Activated CD4-positive, alpha-beta T cell treated with anti-CD3 and anti-CD28 coated beads, Interleukin-10, Interleukin-2, amounts not matched to agents 100 ng/mL and 50 ng/mL, durations not matched to agents 16 hours and 8 hours (primary cell): ENCODE data around the gene DENND5B.
"Not testable (repeated sequence)": the region's sequence is repeated elsewhere in the genome, so short reads cannot be mapped to it uniquely, and the experiment has no call there.

Experiments used
- DNase-seq: peaks from one replicate; pipeline ENCODE4 v3.0.0-alpha.2; 2020

Gene DENND5B

DNA sequence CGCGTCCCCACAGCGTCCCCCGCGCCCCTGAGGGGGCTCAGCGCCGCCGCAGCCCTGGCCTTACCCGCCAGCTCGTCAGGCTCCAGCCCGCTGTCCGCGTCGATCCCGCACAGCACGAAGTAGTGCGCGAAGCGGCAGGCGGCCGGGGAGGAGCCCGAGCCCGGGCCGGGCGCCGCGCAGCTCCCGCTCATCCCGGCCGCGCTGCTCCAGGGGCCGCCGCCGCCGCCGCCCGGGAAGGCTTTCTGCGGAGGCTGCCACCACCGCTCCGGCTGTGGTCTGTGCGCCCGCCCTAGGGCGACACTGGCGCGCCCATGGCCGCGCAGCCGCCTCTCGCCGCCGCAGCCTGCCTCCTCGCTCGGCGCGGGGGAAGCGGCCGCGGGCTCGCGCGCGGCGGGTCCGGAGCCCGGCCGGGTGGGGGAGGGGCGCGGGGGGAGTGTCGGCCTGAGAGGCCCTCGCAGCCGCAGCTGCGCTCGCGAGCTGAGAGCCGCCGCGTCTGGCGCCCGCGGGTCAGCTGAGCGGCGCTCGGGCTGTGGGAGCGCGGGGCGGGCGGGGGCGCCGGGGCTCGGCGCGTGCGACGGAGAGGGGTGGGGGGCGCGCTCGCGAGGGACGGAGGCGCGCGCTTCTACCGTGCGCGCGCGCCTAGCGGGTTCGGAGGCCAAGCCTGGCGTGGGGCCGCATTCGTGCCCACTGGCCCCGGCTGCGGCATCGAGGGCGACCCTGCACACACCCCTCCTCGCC lies at the start of gene DENND5B:
Gene DENND5B (minus strand): TSS at position 495 of the 738 bp plus-strand sequence. CDS start 304 bp downstream, at position 191.
- DNase-seq = peak; percentile 26

DNA sequence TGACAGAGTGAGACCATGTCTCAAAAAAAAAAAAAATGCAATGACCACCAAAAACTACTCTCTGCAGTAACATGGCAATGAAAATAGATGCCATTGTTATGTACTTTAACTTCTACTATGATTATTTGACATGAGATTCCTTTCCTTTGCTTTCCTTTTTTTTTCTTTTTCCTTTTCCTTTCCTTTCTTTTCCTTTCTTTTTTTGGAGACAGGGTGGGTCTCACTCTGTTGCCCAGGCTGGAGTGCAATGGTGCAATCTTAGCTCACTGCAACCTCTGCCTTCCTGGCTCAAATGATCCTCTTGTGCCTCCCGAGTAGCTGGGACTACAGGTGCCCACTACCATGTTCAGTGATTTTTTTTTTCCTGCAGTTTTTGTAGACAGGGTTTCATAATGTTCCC lies 43.7 kb upstream of the DENND5B start:
- DNase-seq = no peak

DNA sequence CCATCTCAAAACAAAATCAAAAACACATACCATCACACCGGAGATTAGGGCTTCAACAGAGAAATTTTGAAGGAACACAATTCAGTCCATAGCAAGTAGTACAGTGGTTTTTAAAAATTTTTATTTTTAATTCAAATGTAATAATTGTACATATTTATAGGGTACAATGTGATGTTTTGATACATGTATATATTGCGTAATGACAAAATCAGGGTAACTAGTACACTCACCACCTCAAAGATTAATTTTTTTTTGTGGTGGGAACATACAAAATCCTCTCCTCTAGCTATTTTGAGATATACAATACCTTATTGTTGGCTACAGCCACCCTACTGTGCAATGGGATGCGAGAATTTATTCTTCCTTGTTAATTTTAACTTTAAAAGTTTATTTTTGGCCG lies 42.5 kb upstream of the DENND5B start:
- DNase-seq = no peak

DNA sequence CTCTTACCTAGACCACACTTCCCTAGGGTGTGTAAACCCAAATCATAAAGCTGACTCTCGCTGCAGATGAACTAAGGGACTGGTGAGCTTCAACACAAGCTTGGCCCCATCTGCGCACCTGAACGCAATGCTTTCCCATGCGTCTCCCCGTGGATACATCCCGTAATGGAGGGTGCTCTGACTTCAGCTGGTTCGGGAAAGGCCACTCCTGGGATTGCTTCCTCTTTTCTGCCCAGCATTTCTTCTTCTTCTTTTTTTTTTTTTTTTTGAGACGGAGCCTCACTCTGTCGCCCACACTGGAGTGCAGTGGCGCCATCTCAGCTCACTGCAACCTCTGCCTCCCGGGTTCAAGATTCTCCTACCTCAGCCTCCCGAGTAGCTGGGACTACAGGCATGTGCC lies 40.9 kb upstream of the DENND5B start:
- no peak for DNase-seq

DNA sequence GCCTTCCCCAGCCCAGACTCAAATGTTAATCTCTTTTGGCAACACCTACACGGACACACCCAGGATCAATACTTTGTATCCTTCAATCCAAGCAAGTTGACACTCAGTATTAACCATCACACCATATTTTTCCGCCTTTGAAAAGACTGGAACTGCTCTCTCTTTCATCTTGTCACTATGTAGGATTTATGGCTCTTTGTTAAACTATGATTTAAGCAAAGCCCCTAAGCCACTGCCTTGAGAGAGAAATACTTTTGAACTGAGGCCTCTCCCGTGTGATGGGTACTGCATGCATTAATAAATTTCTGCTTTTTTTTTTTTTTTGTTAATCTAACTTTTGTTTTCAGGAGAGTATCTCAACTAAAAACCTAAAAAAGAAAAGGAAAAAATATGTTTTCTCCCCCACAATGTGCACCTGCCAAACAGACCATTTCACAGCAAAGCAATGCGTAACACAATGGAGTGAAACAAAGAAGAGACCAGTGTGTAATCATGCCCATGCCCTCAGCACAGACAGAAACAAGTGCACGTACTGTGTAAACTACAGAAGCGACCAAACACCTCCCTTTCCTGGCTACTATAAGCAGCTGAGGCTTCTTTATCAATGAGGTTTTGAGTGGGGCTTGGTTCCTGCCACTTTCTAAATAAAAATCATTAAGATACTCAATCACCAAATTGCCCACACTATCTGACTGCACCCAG lies 40.2 kb upstream of the DENND5B start:
- no peak for DNase-seq

DNA sequence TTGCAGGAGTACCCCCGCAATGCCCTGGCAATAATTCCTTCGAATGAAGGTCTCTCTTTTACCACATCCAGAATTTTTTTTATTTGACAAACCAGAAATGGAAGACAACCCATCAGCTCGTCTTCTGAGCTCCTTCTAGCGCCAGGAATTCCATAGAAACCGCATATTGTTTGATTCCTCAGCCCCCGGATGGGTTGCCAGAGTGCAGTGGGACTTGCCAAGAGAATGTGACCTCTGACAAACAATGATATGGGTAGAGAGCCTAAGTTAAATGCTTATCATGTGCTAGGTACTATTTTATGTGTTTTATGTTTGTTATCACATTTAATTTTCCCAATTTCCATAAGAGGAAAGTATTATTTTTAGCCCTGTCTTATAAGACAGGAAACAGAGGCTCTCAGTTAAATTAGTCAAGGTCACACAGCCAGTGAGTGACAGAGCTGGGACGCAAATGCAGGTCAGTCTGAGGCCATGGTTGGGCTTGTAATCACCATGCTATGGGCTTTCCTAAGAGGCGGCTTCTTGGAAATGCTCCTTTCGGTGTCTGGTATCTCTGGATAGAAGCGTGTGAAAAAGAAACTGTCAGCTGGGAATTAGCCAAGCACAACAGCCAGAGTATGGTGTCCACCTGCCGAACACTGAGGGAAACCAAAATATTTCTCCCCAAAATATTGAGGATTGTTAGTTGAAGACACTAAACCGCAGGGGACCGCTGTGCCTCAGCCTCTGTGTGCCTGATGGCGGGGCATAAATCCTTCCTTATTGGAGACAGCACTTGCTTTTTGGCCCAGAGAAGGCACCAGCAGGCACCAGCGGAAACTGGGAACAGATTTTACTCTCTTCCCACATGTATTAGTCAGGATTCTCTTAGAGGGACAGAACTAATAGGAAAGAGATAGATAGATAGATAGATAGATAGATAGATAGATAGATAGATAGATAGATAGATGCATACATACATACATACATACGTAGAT lies 39.1 kb upstream of the DENND5B start:
- DNase-seq = no peak

DNA sequence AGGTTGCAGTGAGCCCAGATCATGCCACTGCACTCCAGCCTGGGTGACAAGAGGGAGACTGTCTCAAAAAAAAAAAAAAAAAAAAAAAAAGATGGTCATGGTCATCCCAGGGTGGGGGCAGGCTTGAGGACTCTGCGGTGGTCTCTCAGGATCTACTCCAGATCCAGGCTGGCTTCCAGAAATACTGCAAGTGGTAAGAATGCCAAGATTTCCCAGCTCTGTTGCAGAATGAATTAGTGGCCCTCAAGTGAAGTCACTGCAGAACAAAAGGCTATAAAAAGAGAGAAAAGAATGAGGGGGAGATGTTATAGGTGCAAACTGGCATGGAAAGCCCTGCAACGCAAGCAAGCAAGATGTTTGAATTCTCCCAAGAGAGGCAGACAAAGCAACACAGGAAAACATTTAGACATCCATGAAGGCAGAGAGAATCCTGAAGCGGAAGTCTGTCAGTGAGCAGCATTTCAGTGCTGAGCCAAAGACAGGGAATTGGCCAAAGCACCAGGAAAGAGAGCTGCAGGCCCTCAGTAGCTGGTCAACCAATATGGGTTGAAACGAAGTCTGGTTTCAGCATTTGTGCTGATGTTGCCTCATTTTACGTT lies 36.6 kb upstream of the DENND5B start:
- DNase-seq = no peak

DNA sequence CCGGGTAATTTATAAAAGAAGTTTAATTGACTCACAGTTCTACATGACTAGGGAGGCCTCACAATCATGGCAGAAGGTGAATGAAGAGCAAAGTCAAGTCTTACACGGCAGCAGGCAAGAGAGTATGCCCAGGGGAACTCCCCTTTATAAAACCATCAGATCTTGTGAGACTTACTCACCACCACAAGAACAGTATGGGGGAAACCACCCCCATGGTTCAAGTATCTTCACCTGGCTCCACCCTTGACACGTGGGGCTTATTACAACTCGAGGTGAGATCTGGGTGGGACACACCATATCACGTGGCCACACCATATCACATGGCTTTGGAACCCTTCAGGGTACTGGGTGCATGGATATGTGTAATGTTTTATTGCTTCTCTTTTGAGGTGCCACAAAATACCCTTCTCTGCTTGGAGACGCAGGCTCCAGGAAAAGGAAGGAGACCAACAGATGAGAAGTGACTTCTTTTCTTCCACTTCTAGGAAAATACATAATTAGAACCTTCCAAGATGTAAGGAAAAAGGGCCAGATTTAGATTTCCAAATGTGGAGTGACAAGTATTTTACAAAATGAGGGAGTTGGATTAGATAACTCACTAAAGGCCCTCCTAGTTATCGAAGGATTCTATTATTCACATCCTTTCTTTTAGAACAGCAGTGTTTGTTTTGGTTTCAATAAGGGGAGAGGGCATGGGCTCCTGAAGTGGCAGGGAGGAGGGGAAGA lies 35.5 kb upstream of the DENND5B start:
- no peak for DNase-seq

DNA sequence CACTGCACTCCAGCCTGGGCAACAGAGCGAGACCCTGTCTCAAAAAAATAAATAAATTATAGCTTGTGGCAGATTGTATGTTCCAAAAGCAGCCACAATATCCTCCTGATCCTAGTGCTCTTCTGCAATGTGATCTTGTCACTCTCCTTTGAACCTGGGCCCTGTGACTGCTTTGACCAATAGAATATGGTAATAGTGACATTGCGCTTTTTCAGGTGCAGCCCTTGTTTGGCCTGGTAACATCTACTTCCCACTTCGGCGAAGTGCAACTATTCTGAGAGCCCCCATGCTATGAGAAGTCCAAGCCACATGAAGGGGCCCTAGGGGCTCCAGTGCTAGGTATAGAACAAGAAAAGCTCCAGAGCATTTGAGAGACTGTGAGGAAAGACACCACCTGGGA lies 31.1 kb upstream of the DENND5B start:
- no peak for DNase-seq

DNA sequence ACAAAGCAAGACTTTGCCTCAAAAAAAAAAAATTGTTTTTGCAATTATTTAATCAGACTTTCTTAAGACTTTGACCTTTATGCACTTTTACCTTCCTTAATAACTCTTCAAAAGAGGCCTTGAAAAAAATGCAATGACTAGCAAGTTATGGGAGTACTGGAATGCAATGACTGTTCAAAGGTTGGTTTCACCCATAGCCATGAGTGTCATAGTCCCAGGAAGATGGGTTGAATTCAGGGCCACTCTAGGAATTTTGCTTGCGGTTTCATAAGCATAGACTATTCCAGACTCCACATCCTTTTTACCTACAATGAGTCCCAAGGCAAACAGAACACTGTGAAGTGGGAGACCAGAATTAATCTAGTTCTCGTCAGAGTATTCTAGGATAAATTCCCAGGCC lies 29.4 kb upstream of the DENND5B start:
- DNase-seq = no peak

DNA sequence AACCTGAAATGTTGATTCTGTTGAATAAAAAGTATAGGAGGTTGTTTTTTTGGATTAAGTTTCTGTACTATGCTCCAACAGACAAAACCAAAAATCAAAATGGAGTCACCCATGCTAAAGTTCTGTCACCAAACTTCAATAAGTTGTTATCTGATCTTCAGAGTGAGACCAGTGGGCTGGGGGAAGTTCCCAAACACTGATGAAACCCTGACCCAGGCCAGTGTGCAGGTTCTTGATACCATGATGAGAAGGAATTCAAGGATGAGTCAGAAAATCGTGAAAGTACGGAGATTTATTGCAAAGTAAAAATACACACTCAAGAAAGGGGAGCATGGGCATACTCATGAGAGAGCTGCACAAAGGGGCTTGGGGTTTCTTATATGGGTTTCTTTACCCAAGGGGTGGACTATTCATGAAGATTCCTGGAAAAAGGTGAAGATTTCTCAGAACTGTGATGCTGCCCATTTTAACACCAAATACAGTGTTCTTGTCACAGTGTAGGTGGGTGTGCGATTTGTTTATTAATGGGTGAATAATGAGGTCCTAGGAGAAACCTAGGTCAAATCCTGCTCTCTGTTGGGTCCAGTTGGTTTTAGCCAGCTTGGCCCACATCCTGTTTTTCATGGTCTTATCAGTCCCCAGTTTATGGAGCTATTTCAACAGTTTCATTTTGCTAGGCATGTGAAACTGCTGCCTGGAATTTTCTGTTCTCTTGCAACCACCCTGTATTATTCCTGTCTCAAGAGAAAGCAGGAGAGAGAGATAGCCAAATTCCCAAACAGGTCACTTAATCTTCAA lies 27.5 kb upstream of the DENND5B start:
- DNase-seq = no peak

DNA sequence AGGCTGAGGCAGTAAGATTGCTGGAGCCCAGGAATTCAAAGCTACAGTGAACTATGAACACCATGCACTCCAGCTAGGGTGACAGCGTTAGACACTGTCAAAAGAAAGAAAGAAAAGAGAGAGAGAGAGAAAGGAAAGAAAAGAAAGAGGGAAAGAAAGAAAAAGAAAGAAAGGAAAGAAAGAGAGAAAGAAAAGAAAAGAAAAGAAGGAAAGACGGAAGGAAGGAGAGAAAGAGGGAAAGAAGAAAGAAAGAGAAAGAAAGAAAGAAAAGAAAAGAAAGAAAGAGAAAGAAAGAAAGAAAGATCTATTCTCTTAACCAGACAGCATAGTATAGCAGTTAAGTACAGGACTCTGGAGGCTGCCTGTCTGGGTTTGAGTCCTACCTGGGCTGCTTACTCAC lies 21.9 kb upstream of the DENND5B start:
- no peak for DNase-seq

DNA sequence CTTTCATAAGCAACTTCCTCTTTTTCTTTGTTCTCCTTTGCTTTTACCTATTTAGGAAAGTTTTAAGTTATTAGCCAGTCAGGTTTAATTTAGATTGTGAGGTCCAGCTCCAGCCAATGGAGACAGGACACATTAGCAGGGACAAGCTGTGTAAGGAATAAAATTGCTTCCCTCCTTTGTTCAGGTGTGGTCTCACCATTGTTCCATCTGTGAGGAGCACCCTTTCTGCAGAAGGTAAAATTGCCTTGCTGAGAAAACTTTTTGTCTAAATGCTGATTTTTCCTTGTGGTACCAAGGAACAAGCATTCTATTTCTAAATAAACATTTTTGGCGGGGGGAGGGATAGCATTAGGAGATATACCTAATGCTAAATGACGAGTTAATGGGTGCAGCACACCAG lies 17.4 kb upstream of the DENND5B start:
- not testable (repeated sequence) for DNase-seq

DNA sequence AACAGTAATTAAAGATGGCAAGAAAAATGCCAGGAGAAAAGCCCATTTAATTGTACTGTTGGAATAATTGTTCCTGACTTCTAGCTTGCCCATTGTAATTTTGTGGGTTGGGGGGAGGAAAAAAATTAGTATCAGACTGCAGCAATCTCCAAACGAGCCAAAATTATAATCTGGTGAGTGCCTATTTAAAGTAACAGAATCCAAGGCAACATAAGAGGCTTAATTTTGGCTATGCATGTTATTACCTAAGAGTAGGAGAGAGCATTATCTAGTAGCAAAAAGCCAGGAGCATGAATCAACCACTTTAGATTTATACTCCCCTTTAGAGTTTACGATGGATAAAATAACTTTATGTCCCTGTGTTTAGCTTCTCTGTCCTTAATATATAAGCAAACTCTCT lies 14.6 kb upstream of the DENND5B start:
- DNase-seq = no peak

DNA sequence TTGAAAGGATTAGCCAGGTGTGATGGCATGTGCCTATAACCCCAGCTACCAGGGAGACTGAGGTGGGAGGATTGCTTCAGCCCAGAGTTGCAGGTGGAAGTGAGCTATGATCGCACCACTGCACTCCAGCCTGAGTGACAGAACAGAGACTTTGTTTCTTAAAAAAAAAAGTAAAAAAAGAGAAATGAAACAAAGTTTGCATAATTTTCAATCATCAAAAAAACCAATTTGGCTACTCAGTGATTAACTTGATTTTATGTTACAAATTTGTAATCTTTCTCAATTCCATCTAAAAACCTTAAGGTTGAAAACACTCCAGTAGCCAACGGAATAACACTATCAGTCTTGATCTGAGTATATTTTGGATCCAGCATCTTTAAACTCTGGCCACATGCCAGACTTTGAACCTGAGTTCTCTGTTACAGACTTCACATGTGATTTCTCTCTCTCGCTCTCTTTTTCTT lies 12.6 kb upstream of the DENND5B start:
- DNase-seq = no peak

DNA sequence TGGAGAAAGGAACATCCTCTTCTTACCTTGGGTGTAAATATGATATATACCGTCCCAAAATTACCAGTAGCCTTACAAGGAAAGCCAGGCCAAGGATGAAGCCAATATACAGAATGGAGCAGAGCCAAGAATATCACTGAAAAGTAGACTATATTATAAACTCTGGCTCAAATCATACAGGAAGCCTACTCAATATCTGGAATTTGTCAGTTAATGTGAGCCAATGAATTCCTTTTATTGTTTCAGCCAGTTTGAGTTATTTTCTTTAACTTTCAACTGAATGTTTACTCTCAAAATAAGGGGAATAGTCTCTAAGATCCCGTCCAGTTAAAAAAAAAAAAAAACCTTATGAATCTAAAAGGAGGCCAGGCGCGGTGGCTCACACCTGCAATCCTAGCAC lies 9.8 kb upstream of the DENND5B start:
- no peak for DNase-seq

DNA sequence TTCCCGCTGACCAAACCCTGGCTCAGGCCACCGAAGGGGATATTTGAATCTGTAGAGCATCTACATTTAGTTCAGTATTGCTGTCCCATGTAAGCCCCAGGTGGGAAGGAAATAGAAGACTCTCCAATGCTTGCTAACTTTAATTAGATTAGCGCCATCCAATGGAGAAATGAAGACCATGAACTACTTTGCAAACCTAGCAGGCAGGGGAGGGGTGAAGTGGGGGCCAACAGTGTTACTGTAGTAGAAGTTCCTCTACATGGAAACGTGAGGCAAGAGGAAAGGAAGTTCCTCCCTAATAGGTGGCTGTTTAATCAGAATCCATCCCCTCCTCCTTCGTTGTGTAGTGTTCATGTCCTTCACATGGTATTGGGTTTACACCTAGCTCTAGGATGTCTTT lies 9.3 kb upstream of the DENND5B start:
- no peak for DNase-seq

DNA sequence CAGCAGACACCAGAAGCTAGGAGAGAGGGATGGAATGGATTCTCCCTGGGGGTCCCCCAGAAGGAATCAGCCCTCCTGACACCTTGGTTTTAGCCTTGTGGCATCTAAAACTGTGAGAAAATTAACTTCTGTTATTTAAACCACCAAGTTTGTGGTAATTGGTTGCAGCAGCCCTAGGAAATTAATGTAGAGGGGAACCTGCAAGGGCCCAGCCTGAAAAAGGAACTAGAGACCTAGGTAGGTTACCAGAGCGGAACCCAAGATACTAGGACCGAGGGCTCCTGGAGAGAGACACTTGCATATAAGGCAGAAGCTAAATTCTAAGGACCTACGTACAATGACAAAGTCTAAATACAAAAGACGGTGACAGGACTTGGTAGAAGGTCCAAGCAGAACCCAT lies 8.1 kb upstream of the DENND5B start:
- no peak for DNase-seq

DNA sequence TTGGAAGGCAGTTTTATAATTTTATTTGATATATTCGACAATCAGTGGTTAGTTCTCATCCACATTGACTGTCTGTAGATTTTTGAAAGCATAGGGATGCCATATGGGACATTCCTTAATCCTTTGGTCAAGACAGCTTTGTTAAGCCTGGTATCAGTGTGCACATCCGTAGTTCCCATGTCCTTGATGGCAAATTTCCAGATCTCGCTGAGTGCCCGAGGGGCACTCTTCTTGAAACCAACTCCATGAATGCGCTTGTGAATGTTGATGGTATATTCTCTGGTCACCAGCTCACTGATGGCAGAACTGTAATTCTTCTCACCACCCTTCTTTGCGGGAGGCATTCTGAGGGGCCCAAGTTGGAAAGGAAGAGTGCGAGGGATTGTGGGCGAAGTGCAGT lies 6.1 kb upstream of the DENND5B start:
- no peak for DNase-seq

DNA sequence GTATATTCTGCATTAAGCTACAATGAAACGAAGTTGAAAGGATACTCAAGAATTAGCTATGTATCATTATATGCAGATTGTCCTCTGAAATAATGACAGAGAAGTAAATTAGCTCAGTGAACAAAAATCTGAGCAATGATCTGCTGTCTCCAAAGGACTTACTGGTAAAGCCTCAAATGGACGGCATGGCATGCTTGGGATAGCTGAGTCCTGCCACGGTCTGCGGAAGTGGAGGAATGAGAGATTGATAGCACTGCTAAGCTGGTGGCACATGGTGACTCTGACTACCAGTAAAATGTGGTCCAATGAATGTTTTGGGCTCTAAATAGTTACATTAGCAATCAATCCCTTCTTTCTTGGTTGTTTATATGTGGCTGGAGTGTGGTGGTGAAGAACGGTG lies 3.7 kb upstream of the DENND5B start:
- DNase-seq = no peak

DNA sequence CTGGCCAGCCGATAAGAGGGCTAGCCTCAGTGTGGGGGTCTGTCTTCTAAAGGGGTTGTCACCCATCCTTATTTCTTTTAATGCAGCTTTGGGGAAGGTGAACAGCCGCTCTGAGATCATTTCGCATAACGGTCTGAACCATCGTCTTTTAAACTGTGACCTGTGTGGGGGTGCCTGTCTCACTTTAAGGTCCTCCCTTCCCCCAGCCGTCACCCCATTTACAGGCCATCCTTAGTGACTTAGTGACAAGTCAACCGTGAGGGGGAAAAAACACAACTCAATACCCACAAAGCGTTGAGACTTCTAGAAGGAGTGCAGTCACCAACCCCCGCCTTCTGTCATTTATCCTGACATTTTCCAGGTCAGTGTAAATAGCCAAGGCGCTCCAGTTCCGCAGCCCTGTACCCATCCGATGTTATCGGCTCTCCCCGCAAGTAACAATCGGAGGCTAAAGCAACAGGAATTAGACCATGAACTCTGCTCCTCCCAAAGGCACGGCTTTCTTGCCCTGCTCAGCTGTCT lies 505 bp upstream of the DENND5B start:
- no peak for DNase-seq
